Activated T-cell treated with anti-CD3 and anti-CD28 coated beads, Interleukin-2, amount 50 U/mL, for 4 hours (primary cell): Measurements from ENCODE around the gene METRNL. TPM values are rescaled to one million over a fixed set of nuclear protein-coding genes. Genes with fewer than 3 reads are reported as not detected.

Source experiments
- ATAC-seq, 2 donors: fragments of 200-7000 bp; cut with Tn5 transposase; one replicate each; pipeline ENCODE4 v1.10.0; 2021
- DNase-seq: peaks from one replicate; pipeline ENCODE4 v3.0.0-alpha.2; 2020
- H3K27me3 Mint-ChIP-seq: one replicate; pipeline ENCODE4 v1.8.0; 2021; ENCODE audit warnings: low read depth, mixed read lengths
- H3K36me3 Mint-ChIP-seq: one replicate; pipeline ENCODE4 v1.8.0; 2022; ENCODE audit warnings: mixed read lengths; ENCODE audit not compliant: insufficient read depth
- H3K4me1 Mint-ChIP-seq: one replicate; pipeline ENCODE4 v1.8.0; 2021; ENCODE audit warnings: low read depth, mixed read lengths
- H3K4me3 Mint-ChIP-seq: one replicate; pipeline ENCODE4 v1.8.0; 2021; ENCODE audit warnings: mild to moderate bottlenecking, moderate library complexity, mixed read lengths
- H3K9me3 Mint-ChIP-seq: one replicate; pipeline ENCODE4 v1.8.0; 2021; ENCODE audit warnings: mixed read lengths
- total RNA-seq, 3 donors: library from RNA; stranded (reverse); gene quantifications; one replicate each; pipeline ENCODE4 v1.2.1, GENCODE V29; 2021

METRNL gene
- total RNA-seq, 3 donors from 2014 or later = 12.1 to 26.2 (median 23.1) TPM

DNA sequence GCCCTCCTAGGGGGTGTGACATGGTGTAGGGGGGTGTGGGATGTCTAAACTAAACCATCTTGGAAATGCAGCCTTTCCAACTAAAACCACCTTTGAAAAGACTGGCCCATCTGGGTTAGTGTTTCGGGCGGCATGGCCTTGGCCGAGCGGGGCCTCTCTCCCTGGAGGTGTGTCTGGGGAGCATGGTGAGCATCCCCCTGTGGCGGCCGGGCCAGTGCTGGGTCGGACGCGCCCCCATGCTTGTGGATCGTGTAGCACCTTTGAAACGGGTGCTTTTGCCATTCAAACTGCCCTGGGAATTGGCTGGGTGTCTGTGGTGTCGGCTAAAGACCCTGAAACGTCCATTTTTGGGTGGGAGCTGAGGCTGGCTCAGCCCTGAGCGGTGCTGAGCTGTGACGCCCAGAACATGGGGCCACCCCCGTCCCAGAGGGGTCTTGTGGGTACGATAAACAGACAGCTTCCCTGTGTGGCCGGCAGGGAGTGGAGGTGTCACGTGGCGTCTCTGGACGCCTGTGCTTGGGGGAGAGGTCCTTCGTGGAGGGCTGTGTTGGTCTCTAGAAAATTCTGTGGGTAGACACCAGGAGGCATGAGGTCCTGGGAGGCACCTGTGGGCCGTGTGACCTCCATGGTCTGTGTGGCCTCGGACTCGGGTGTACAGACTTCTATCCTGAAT lies 6.3 kb downstream of the METRNL start:
- peaks cover 45% of the 10 kb centered on the region for H3K4me1 Mint-ChIP-seq
- H3K9me3 Mint-ChIP-seq = no peaks in the 10 kb centered on the region
- no peaks in the 10 kb centered on the region for H3K27me3 Mint-ChIP-seq
- H3K4me3 Mint-ChIP-seq = no peak overlapping the region
- ATAC-seq (no peak), DNase-seq (no peak)
- H3K36me3 Mint-ChIP-seq = peaks cover 3% of the 10 kb centered on the region

DNA sequence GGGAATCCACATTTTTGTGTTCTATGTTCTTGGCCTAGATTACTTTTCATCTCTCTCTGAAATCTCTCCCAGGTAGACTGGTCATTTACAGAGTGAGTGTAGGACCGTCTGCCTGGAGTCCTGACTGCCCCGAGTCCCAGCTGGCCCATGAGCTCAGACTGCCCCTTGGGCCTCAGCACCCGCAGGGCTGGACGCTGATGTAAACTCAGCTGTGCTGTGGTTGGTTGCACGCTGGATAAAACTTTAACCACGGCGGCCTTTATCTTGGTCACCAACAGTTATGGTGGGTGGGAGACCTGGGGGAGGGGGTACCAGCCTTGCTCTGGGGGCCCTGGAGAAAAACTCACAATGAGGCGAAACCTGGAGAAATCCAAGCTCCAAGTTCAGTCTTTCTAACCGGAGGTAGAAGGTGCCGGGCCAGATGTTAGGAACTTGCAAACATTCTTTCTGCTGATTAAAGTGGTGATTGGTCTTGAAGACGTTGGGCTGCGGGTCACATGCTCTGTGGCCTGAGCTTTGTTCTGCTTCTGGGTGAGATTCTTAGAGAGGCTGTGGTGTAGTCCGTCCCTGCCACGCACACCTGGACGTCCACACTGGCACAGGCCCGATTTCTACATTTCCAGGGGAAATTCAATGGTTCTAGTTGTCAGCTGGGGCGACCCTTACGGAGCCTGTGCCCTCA lies 6.9 kb downstream of the METRNL start:
- Mint-ChIP-seq H3K27me3 (no peaks in the 10 kb centered on the region), H3K4me3 (no peak overlapping the region), H3K4me1 (peaks cover 45% of the 10 kb centered on the region), H3K36me3 (peaks cover 3% of the 10 kb centered on the region), H3K9me3 (no peaks in the 10 kb centered on the region)
- ATAC-seq (no peak), DNase-seq (no peak)

DNA sequence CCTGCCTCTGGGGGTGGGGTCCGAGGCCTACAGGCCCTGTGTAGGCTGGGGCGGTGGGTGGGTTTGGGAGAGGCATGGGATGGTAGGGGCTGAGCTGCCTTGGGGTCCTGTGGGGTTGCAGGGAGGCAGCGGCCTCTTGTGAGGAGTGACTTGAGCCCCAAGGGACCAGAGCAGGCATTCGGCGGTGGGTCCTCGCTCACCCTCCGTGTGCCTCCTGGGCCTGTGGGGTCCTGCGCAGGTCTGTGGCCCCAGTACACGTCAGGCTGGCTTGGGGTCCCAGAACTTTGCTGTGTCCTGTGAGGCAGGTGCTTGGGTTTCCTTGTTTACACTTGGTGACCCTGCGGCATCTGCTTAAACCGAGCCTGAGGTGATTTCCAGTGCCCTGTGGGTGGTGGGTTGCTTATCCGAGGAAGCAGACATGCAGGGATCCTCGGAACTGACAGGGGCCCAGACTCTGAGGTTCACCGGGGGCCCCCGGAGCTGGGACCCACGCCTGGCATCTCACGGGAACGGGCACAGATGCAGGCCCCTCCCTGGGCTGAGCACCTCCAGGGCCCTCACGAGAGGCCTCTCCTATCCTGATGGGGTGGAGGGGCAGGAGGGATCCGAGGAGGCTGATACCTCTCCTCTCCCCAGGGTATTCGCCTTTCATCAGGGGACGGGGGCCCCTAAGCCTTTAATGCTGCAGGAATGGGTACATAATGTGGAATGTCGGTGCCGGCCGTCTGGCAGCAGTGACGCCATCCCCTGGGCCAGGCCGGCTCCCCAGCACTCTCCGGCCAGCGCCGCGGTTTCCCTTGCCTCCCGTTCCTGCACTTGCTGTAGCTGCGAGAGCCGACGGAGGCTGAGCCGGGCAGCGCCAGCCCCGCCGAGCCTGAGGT lies 7.7 kb downstream of the METRNL start:
- no peaks in the 10 kb centered on the region for H3K27me3 Mint-ChIP-seq
- DNase-seq = no peak
- no peak overlapping the region for H3K4me3 Mint-ChIP-seq
- H3K36me3 Mint-ChIP-seq = peaks cover 3% of the 10 kb centered on the region
- no peaks in the 10 kb centered on the region for H3K9me3 Mint-ChIP-seq
- no peak for ATAC-seq
- H3K4me1 Mint-ChIP-seq = peaks cover 40% of the 10 kb centered on the region

DNA sequence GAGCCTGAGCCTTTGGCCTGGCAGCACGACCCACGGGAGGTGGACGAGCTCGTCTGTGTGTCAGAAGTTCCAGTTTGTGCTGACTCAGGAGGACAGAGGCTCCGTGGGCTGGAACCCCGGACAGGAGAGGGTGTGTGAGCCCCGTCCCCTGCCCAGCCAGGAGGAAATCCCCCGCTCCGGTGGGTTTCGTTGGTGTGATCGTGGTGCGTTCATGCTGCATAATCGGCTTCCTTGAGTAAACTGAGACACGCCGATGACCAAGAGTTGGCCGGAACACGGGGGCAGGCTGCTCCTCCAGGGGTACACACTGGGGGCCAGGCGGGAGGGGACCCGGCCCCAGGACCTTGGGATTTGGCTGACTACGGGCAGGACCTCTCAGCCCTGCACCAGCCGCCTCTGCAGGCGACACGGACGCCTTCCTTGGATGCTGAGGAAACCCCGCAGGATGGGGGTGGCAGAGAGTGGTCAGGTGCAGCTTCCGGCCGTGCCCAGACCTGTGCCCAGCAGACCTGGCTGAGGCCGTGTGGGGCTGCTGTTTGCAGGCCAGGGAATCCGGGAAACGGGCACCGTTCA lies 8.5 kb downstream of the METRNL start:
- Mint-ChIP-seq H3K36me3 (peaks cover 3% of the 10 kb centered on the region), H3K27me3 (no peaks in the 10 kb centered on the region), H3K4me1 (peaks cover 33% of the 10 kb centered on the region), H3K4me3 (no peak overlapping the region), H3K9me3 (no peaks in the 10 kb centered on the region)
- DNase-seq = no peak
- ATAC-seq = no peak

DNA sequence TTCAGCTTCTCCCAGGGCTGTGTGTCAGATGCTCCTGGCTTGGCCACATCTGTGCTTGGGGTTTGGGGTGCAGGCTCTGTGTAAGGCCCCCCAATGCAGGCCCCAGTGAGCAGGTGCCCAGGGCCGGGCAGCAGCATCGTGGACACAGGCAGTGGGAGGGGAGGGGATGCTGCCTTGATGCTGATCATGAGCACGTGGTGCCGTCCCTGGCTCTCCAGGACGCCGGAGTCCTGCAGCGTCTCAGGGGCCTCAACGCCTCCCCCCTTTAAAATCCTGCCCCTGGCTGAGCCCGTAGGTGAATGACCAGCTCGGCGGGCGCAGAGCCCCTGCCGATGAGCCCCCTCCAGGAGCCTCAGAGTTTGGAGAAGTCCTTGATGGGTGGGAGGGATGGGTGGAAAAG lies 9.0 kb downstream of the METRNL start:
- no peaks in the 10 kb centered on the region for H3K27me3 Mint-ChIP-seq
- H3K9me3 Mint-ChIP-seq = no peaks in the 10 kb centered on the region
- peaks cover 3% of the 10 kb centered on the region for H3K36me3 Mint-ChIP-seq
- no peak overlapping the region for H3K4me3 Mint-ChIP-seq
- no peak for ATAC-seq
- peaks cover 27% of the 10 kb centered on the region for H3K4me1 Mint-ChIP-seq
- no peak for DNase-seq

DNA sequence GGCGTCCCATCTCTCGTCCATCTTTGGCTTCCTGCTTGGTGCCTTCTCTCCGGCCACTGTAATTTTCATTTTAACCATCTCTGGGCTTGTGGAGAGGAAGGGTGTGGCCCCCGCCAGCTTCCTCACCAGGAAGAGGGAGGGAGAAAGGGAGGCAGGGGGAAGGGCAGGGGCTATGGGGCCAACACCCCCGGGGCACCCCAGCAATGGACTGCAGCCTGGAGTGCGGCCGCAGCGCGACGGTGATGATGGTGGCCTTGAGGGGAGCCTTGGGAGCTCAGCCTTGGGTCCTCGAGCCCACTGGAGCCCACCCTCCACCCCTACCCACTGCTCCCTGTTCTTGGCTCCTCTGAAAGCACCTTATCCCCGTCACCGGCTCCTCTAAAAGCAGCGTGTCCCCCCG lies 9.5 kb downstream of the METRNL start:
- DNase-seq = no peak
- Mint-ChIP-seq H3K4me3 (no peak overlapping the region), H3K27me3 (no peaks in the 10 kb centered on the region), H3K36me3 (peaks cover 3% of the 10 kb centered on the region), H3K4me1 (peaks cover 22% of the 10 kb centered on the region), H3K9me3 (no peaks in the 10 kb centered on the region)
- ATAC-seq = no peak

DNA sequence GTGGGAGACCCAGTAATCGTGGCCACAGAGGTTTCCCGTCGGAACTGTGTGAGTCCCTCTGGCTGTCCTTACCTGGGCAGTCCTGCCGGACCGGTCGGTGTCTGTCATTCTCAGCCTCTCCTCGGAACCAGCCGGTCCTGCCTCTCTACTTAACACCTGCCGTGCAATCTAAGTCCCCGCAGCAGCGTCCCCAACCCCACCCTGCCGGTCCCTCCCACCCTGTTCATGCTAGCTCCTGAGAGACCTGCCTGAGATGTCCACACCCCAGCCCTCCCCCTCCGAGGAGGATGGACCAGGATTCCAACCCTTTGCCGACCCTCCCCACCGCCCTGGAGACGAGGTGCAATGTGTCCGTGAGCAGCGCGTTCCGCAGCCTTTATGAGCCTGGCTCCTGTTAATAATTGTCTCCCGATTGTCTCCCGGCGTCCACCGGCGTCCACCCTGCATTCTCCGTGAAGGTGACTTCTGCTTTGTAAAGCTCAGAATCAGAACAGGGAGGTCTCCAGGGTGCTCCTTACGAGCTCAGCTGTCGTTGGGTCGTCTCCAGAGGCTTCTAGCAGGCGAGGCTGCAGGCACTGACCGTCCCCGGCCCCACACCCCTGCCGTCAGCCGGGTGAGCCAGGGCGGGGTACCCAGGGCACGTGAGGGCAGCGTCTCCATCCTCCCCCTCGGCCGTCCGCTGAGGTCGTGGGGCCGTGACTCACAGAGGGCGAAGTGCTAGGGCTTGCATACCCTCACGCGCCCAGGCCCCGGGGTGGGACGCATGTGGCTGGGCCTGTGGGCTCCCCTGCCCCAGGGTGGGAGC lies 10.1 kb downstream of the METRNL start:
- Mint-ChIP-seq H3K4me1 (peaks cover 17% of the 10 kb centered on the region), H3K9me3 (no peaks in the 10 kb centered on the region), H3K4me3 (no peak overlapping the region), H3K27me3 (no peaks in the 10 kb centered on the region), H3K36me3 (peaks cover 3% of the 10 kb centered on the region)
- DNase-seq (no peak), ATAC-seq (no peak)

DNA sequence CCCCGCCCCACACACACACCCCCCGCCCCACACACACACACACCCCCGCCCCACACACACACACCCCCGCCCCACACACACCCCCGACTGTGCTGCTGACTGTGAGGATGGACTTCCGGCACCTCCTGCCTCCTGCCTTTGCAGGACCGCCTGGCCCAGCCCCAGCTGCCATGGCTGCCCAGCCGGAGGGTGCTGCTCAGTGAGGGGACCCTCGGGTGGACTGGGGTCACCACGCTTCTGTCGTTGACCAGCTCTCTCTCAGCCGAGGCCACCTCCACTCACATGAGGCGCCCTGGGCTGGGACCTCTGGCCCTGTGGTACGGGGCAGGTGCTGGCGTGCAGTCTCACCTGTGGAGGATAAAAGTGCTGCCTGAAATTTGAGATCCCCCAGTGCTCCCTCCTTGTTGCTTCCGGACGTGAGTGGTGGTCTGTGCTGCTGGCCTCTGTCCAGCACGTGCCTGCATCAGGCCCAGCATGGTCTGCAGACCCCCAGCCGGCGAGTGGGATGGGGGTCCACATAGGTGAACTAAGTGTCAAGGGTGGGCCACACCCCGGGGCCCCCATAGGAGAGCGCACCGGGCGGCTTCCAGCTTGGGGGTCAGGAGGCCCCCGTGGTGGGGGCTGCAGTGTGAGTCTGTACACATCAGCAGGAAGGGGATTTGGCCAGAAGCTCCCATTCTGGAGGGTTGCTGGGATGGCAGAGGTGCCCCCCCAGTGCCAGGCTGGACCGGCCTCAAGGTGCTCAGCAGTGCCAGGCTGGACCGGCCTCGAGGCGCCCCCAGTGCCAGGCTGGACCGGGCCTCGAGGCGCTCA lies 11.2 kb downstream of the METRNL start:
- ATAC-seq (no peak), DNase-seq (no peak)
- Mint-ChIP-seq H3K36me3 (peaks cover 4% of the 10 kb centered on the region), H3K27me3 (no peaks in the 10 kb centered on the region), H3K4me3 (no peak overlapping the region), H3K4me1 (peaks cover 14% of the 10 kb centered on the region), H3K9me3 (no peaks in the 10 kb centered on the region)

DNA sequence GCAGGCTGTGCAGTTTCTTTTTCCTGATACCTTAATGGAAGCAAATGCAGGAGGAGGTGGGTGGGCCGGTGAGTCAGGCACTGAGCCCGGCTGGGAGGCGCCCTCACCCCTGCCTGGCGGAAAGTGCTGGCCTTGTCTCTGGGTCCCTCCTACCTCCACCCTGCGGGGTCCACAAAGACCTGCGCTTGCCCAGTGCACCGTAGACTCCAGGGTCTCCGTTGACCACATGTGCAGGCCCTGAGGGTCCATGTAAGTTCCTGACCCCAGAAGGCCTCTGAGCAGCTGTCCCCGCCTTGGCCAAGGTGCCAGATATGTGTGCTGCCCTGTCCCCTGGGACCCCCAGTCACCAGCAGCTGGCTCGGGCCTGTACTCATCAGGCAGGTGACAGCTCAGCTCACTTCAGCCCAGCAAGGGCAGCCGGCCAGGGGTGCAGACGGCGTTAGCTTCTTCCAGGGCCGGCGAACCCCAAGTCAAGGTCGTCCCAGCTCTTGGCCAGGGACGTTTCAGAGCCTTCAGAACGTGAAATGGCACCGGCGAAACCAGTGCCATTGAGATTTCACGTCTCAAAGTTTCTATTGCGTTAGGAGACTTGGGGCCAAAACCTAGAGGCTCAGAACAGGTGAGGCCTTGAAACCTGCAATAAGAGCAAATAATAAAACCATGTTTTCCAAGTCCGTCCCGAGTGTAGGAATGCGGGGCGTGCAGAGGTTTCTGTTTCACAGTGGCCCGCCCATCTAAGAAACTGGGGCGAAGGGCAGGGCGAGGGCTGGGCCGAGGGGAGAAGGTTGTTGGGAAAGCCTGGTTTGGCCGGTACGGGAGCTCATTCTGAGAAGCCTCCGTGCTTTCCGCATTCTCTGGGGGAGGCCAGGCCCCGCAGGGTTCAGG lies 12.1 kb downstream of the METRNL start:
- no peaks in the 10 kb centered on the region for H3K27me3 Mint-ChIP-seq

DNA sequence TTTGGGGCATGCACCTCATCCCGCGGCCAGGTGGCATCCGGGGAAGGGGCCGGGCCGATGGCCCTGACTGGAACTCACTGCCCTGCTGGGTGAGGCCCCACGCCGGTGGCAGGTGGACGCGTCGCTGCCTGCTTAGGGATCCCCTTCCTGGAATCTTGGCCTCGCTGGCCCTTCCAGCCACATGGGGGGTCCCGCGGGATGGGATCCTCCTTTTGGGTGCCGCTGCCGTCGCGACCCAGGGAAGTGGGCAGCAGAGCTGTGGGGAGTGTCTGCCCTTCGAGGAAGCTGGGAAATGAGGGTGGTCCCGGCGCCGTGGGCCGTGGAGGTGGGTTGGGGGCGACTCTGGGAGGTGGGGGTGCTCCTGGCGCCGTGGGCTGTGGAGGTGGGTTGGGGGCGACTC lies 12.8 kb downstream of the METRNL start:
- DNase-seq (no peak), ATAC-seq (no peak)
- no peak overlapping the region for H3K4me3 Mint-ChIP-seq
- no peaks in the 10 kb centered on the region for H3K9me3 Mint-ChIP-seq
- peaks cover 8% of the 10 kb centered on the region for H3K4me1 Mint-ChIP-seq
- H3K27me3 Mint-ChIP-seq = no peaks in the 10 kb centered on the region
- peaks cover 3% of the 10 kb centered on the region for H3K36me3 Mint-ChIP-seq

More for the DNA sequence above, 12.1 kb downstream of the METRNL start:
- H3K4me1 Mint-ChIP-seq = peaks cover 9% of the 10 kb centered on the region
- ATAC-seq (no peak), DNase-seq (no peak)
- H3K36me3 Mint-ChIP-seq = peaks cover 3% of the 10 kb centered on the region
- H3K4me3 Mint-ChIP-seq = no peak overlapping the region
- no peaks in the 10 kb centered on the region for H3K9me3 Mint-ChIP-seq

DNA sequence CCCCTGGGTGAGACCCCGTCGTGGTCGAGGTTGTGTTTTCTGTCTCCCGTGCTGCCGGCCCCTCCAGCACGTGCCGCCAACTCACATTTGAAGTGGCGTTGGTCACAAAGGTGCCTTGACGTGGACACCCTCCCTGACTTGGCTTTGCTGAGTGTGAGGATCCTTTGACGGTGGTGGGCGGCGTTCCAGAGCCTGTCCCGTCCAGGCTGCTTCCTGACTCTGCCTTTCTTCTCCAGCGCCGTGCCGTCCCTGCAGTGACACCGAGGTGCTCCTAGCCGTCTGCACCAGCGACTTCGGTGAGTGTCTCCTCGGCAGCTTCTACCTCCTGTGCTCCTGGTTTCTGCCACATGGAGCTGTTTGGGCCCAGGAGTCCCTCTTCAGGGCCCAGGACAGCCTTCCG lies 13.5 kb downstream of the METRNL start:
- Mint-ChIP-seq H3K4me1 (peaks cover 8% of the 10 kb centered on the region), H3K27me3 (no peaks in the 10 kb centered on the region), H3K36me3 (peaks cover 3% of the 10 kb centered on the region), H3K4me3 (no peak overlapping the region), H3K9me3 (no peaks in the 10 kb centered on the region)
- no peak for ATAC-seq
- DNase-seq = no peak

DNA sequence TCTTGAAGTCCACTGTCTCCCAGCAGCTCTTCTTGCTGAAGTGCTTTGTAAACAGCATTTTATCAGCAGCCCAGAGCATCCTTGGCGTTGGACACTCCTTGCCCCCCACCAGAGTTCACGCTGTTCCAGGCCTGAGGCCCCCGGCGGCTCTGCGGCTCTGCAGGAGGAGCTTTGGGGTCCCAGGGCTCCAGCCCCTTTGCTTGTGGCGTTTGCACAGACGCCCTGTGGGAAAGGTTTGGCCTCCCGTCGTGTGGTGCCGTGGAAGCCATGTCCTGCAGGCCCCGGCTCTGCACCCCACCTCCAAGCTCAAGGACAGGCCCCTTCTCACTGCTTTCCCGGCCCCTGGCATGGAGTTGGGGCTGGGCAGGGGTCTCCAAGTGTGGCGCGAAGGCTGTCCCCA lies 14.1 kb downstream of the METRNL start:
- no peak overlapping the region for H3K4me3 Mint-ChIP-seq
- H3K4me1 Mint-ChIP-seq = peaks cover 6% of the 10 kb centered on the region
- ATAC-seq = no peak
- peaks cover 4% of the 10 kb centered on the region for H3K27me3 Mint-ChIP-seq
- H3K36me3 Mint-ChIP-seq = peaks cover 3% of the 10 kb centered on the region
- no peak for DNase-seq
- no peaks in the 10 kb centered on the region for H3K9me3 Mint-ChIP-seq
